Measurements from ENCODE around the gene AMOT.

AMOT gene

DNA sequence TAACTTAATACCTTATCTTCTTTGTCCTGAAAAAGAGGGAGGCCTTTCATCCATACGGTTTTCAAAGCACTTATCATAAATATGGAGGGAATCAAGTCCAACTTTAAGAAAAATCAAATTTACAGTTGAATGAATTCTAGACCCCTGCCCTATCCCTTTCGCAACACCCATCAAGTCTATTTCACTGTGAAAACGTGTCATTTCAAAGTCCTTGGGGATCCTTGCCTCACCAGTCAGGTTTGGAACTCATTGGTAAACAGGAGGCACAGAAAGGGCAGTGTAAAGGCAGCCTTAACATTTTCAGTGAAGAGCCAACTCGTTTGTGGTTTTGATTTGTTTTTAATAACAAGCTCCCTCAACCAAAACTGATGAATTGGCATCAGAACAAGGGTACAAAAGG, 66.5 kb downstream of the AMOT start:
- DNase-seq (ENCODE audit: low read depth), result no peak
- TF ChIP-seq, protein P1, sequence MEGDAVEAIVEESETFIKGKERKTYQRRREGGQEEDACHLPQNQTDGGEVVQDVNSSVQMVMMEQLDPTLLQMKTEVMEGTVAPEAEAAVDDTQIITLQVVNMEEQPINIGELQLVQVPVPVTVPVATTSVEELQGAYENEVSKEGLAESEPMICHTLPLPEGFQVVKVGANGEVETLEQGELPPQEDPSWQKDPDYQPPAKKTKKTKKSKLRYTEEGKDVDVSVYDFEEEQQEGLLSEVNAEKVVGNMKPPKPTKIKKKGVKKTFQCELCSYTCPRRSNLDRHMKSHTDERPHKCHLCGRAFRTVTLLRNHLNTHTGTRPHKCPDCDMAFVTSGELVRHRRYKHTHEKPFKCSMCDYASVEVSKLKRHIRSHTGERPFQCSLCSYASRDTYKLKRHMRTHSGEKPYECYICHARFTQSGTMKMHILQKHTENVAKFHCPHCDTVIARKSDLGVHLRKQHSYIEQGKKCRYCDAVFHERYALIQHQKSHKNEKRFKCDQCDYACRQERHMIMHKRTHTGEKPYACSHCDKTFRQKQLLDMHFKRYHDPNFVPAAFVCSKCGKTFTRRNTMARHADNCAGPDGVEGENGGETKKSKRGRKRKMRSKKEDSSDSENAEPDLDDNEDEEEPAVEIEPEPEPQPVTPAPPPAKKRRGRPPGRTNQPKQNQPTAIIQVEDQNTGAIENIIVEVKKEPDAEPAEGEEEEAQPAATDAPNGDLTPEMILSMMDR (conservative IDR thresholded peaks at IDR 0.05; ENCODE audit: control insufficient read depth, insufficient read depth, low read depth, low read length), result no peak
- no peak overlapping the region for H3K4me3 ChIP-seq (ENCODE audit: control insufficient read depth, low read depth, low read length)

DNA sequence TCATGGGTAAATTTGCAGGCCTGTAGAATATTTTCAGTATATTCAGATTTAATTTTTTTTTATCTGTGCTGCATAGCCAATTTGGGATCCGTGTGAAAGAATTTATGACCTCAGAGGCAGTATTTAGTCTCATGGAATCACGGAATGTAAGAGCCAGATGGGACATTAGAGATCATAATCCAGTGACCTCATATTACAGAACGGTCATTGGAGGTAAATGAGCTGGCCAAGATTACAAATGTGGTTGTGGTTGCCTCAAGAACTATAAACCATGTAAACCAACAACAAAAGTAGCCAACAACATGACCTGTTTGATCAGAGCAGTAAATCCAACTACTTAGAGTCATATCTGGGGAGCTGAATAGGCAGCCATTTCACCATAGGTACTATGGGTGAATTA, 71.6 kb downstream of the AMOT start:
- DNase-seq (ENCODE audit: low read depth), result peak; percentile 2
- H3K4me3 ChIP-seq (ENCODE audit: control insufficient read depth, low read depth, low read length), result no peak overlapping the region
- TF ChIP-seq, protein P1 (conservative IDR thresholded peaks at IDR 0.05; ENCODE audit: control insufficient read depth, insufficient read depth, low read depth, low read length), result no peak

DNA sequence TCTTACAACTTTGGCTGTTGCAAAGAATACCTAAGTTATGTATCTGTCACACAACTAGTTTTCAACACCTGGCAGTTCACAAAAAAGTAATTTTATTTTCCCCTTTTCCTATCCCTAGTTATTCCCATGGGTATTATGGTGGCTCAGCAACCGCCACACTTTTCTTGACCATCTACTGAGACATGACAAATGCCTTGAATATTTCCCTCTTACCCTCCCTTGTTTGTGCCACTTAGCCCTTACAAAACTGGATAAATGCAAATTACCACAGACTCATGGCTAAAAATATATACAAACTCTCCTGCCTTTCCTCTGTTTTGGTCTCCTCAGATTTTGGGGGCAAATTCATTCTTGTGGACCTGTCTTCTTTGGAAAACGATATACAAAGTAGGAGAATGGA, 72.1 kb downstream of the AMOT start:
- no peak overlapping the region for H3K4me3 ChIP-seq (ENCODE audit: control insufficient read depth, low read depth, low read length)
- TF ChIP-seq, protein P1 (conservative IDR thresholded peaks at IDR 0.05; ENCODE audit: control insufficient read depth, insufficient read depth, low read depth, low read length), result no peak
- DNase-seq (ENCODE audit: low read depth), result no peak

DNA sequence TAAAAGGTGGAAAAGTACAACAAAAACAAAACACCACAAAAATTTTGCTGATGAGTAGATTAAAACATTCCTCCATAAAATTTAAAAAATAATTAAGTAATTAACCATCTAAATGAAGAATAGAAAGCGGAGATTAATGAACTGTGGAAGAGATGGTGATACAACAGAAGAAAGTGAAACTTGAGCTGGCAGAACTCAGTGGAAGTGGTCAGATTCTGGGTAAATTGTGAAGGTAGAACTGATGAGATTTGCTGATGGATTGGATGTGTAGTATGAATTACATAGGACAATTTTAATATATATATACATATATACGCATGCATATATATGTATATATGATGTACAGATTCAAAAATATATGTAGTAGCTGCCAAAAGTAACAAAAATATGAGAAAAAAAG, 73.9 kb downstream of the AMOT start:
- H3K4me3 ChIP-seq (ENCODE audit: control insufficient read depth, low read depth, low read length), result no peak overlapping the region
- TF ChIP-seq, protein P1 (conservative IDR thresholded peaks at IDR 0.05; ENCODE audit: control insufficient read depth, insufficient read depth, low read depth, low read length), result no peak
- DNase-seq (ENCODE audit: low read depth), result no peak

DNA sequence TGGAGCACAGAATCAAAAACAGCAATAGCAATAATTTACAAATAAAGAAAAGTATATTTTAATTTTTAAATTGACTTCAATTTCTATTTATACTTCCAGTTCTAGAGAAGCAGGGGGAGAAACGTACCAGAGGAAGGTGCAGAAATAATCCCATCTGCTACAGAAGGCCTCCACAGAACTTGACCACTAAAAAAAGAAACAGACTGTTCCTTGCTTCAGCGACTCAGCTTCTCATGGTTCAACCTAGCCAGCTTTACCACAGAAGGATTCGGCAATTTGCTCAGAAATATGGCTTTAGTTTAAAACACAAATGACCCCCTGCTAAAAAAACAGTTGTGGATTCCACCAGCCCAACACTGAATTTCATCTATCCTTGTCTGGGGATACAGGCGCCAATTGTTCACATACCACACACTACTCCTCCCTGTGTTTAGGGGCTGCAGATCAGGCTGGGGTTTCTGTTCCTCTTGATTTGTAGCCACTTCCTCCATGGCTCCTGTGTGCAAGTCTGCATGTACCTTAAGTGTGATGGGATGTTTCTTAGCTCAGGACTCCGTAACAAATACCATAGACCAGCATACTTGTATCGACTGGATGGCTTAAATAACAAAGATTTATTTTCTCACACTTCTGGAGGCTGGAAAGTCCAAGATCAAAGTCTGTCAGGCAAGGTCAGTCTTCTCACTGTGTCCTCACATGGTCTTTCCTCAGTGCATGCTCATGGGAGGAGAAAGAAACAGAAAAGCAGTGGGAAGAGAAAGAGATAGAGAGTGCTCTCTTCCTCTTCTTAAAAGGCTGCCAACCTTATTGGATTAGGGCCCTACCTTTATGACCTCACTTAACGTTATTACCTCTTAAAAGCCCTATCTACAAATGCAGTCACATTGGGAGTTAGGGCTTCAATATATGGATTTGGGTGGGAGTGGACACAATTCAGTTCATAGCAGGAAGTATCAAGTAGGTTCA, 79.1 kb downstream of the AMOT start:
- TF ChIP-seq, protein P1 (conservative IDR thresholded peaks at IDR 0.05; ENCODE audit: control insufficient read depth, insufficient read depth, low read depth, low read length), result no peak
- H3K4me3 ChIP-seq (ENCODE audit: control insufficient read depth, low read depth, low read length), result no peak overlapping the region
- no peak for DNase-seq (ENCODE audit: low read depth)

DNA sequence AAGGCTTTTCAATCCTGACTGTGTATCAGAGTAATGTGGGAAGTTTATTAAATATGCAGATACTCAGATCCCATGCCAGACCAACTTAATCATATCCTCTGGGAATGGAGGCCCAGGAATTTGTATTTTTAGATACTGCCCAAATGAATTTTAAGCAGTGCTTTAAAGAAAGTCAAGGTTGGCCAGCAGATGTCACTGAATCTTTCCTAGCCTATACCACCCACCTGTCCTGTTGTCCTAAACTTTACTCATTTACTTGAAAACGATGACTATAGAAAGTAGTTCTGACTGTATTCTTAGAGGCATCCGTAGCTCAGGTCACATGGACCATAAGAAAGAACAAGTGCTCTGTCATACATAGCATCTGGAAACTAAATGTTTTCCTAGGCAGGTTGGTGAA, 79.9 kb downstream of the AMOT start:
- H3K4me3 ChIP-seq (ENCODE audit: control insufficient read depth, low read depth, low read length), result no peak overlapping the region
- TF ChIP-seq, protein P1 (conservative IDR thresholded peaks at IDR 0.05; ENCODE audit: control insufficient read depth, insufficient read depth, low read depth, low read length), result no peak
- DNase-seq (ENCODE audit: low read depth), result peak; percentile 7
